GM18861 (cell line): ENCODE data around the gene CXCL16.
"Not testable (repeated sequence)": the region's sequence is repeated elsewhere in the genome, so short reads cannot be mapped to it uniquely, and the experiment has no call there.

Experiments used
- ATAC-seq: cut with Tn5 transposase; IDR thresholded peaks from one replicate; pipeline ENCODE4 v1.9.1; 2021; ENCODE audit not compliant: unreplicated experiment

The CXCL16 gene

DNA sequence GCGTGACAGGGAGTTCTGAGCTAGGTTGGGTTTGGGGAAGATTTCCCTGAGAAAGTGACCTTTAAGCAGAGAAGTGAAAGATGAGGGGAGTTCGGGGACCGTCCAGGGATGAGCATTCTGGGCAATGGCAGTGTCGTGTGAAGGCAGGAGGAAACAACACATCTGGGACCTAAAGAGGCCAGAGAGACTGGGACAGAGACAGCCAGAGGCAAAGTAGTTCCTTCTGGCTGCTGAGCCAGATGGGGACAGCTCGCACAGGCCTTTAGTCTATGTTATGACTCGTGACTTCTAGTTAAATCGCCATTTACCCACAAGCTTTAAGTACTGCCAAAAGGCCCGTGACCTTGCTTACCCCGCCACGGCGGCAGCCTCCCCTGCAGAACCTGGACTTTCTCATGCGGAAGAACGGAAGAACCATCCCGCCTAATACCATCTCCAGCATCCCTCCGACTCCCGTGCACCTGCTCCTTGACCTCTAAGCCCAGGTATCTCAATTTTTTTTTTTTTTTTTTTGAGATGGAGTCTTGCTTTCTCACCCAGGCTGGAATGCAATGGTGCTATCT is 17.0 kb downstream of the CXCL16 start:
- ATAC-seq: no peak

DNA sequence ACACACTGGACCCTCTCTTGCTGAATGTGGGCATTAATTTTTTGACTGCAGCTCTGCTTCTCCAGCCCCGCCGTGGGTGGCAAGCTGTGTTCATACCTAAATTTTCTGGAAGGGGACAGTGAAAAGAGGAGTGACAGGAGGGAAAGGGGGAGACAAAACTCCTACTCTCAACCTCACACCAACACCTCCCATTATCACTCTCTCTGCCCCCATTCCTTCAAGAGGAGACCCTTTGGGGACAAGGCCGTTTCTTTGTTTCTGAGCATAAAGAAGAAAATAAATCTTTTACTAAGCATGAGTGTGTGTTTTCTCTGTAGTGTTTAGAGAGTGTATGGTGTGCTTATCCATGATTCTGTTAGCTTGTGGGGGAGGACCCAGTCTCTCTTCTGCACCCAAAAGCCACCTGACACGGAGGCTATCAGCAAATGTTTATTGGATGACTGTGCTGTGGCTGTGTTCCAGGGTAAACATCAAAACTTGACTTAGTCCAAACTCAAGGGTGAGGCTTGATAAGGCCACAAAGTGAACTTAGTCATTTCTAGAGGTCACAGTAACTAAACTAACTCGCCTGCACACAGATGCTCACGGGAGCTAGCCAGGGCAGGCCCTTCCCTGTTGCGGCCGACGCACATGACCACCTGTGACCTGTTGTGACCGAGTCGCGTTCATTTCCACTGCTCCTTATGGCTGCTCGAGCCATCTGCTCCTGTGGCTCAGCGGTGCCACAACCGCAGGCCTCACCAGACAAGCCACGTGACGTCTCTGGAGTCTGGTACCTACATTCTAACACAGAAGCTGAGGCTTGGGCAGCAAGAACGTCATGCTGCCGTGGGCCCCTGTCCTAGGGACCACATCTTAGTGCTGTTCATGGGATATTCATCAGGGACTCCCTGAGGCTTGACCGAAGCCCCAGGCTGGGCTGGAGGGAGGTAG is 18.3 kb downstream of the CXCL16 start:
- ATAC-seq: no peak

DNA sequence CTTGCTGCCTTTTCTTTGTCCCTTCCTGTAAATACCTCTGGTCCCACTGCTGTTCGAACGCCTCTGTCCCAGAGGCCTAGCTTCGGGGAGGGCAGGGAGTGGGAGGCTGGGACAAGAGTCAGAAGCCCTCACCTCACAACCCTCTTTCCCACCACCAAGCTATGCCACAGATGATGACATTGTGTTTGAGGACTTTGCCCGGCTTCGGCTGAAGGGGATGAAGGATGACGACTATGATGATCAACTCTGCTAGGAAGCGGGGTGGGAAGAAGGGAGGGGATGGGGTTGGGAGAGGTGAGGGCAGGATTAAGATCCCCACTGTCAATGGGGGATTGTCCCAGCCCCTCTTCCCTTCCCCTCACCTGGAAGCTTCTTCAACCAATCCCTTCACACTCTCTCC is 18.9 kb downstream of the CXCL16 start:
- ATAC-seq: no peak

DNA sequence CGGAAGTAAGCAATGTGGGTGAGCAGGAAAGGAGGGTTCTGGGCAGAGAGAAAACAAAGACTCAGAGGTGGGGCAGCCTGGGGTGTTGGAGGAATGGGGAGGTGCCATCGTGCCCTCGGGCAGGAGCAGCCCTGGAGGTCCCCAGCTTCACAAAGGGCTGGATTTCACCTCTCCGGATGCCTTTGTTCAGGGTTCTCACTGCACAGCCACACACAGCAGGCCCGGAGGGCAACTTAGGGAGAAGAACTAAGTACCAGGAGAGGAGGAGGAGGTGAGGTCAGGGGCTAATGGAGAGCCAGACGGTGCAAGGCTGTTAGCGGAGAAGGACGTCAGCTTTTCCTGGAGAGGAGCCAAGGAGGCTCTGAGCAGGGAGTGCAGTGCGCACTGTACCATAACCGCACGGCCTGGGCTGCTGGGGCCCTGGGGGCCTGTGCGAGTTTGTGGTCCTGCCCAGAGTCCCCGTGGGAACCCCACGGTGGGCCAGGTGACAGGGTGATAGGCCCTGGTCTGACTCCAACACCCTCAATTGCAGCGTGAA is 20.0 kb downstream of the CXCL16 start:
- ATAC-seq: no peak

DNA sequence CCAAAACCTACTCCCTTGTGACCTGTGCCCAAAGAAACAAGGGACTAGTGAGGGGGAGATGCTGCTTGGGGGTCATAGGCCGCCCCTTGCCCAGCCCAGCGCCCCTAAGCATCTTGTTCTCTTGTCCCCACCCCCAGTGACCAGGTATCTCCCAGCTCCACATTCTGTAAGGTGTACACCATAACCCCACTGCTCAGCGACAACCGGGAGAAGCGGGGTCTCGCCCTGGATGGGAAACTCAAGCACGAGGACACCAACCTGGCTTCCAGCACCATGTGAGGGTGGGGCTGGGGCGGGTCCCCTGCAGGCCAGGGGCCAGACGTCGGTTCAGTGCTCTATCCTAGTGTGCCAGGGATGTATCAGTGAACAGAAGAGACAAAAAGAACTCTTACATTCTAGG is 20.6 kb downstream of the CXCL16 start:
- no peak for ATAC-seq

DNA sequence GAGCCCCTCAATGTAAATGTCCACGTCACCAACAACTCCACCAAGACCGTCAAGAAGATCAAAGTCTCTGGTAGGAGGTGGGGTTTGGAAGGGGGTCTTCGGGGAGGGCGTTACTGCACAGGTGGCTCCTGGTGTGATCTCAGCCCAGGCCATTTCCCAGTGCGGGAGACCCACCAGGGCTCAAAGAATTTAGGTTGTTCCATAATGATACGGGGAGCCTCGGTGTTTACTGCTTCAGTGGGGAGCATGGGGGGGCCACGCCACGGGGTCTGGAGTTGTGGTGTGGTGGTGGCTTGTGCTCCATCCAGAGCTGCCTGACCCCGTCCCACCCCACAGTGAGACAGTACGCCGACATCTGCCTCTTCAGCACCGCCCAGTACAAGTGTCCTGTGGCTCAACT is 21.5 kb downstream of the CXCL16 start:
- ATAC-seq: no peak

DNA sequence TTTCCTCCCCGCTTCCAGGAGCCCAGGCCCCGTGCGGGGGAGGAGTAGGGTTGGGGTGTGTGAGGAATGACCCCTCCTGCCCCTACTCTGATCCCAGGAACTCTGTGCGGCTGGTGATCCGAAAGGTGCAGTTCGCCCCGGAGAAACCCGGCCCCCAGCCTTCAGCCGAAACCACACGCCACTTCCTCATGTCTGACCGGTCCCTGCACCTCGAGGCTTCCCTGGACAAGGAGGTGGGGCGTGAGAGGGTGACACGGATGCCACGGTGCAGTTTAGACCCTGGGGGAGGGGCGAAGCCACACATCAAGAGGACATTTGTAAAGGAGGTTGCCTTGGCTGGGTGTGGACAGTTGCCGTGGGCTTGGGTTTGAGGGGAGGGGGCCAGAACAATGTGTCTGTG is 21.9 kb downstream of the CXCL16 start:
- ATAC-seq: no peak

DNA sequence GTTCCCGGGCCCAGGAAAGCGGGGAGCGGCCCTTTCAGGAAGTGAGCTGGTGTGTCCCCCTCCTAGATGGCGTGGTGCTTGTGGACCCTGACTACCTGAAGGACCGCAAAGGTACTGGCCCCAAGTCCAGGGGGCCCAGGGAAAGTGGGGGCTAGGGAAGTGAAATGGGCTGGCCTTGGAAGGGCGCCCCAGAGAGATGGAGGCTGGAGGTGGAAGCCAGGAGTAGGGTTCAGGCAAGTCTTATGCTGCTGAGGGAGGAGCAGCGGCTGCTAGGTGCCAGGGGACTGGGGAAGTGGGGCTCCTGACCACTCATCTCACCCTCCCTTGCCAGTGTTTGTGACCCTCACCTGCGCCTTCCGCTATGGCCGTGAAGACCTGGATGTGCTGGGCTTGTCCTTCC is 23.6 kb downstream of the CXCL16 start:
- ATAC-seq: no peak

DNA sequence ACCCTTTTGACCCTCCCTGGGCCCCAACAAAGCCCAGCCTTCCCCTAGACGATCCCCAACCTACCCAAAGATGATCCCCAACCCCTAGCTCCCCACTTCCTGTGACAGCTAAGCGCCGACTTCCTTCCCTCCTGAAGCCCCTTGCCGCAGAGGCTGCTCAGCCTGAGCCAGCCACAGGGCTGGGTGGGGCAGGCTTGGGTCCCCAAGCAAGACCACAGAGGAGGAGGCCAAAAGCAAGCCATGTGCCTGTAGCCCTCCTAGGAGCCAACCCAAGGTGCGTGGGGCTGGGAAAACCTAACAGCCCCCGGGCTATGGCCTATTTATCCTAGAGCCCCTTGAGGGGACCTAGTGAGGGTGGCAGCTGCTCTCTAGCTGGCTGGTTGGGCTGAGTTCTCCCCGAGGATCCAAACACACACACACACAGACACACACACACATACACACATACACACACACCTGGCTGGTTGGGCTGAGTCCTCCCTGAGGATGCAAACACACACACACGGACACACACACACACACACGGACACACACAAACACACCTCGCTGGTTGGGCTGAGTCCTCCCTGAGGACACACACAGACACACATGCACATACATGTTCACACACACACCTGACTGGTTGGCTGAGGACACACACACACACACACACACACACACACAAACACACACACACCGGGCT is 24.5 kb downstream of the CXCL16 start:
- no peak for ATAC-seq

DNA sequence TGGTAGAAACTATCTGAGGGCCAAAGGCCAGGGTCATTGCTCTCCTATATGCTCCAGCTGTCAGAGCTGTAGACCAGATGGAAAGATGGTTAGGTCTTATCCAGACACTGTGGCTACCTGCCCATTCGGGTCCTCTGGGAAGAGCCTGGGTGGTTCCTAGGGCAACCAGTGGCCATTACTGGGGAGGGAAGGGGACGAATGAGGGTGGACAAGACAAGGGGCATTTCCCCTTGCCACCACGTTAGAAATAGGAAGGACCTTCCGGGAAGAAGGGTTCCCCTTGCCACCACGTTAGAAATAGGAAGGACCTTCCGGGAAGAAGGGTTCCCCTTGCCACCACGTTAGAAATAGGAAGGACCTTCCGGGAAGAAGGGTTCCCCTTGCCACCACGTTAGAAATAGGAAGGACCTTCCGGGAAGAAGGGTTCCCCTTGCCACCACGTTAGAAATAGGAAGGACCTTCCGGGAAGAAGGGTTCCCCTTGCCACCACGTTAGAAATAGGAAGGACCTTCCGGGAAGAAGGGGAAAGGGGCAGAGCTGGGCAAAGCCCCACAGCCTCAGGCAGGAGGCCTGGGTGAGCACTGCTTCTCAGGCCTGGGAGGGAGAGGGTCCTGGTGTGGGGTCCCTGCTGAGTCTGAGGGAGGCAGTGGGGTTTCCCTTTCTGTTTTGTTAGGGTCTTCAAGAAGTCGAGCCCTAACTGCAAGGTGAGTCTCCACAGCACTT is 25.2 kb downstream of the CXCL16 start:
- not testable (repeated sequence) for ATAC-seq

DNA sequence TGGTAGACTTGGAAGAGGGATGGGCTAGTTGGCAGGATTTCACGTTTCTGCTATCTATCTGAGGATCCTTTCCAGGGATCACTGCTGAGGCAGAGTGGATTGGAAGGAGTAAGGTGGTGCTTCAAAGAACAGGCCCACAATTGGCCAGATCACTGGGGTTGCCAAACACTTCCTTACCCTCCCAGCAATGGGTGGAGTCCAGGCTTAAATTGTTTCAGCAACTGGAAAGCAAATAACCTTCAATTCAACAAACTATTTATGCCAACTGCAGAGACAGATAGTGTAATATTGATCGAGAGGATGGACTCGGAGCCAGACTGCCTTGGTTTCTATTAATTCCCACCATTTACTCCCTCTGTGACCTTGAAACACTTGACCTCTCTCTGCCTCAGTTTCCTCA is 27.2 kb downstream of the CXCL16 start:
- no peak for ATAC-seq

DNA sequence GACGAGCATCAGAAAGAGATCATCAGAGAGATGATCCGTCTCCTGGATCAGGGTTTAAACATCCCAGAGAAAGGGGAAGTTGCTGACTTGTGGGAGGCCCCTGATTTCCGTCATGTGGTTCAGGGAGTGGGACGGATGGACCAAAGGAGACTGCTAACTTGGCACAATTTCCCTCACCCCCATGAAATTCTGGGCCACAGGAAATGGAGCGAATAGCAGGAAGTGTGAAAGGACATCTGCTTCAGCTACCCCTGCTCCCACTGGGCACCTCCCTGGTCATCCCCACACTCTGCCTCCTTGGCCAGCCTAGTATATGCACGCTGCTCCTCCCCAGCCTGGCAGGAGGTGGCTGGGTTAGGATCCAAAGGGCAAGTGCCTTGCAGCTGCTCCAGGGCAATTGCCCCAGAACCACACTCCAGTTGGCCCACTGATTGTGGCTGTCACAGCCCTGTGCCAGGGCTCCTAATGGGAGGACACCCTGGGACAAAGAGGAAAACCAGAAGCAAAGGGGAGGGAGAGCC is 28.0 kb downstream of the CXCL16 start:
- no peak for ATAC-seq

DNA sequence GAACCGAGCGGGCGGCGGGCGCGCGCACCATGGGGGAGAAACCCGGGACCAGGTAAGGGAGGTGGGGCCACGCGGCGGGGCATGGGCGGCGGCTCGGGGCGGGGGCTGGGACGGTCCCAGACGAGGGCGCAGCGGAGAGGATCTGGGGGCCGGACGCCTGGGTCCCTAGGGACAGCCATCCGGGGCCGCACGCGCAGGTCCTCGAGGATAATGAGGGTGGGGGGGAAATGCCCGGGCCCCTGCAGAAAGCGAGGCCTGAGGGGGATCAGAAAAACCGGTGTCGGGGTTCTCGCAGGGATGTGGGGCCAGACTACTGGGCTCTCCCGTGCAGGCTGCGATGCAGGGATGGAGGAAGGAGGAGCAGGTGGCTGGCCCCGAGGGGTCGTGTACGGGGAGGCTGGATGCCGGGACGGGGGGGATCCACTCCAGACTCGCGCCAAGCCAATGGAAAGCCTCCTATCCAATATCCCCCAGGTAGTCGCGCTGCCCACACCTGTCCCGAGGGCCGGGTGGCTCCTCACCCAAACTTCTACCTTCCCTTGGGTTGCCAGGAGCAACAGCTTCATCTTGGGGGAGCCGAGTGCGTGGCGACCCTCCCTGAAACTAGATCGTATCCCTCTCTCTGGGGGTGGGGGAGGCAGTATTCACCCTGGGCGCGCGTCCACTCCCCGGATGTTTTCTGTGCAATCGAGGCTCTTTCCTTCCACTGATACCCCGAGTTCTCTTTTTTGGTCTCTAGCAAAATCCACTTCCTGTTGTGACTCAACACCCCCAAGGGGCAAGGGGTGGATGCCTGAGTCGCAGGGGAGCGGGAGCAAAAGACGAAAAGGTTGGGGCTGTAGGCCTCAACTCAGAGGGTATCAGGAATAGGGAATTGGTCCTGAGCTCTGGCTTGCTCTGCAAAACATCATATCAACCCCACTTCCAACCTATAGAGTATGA is 28.8 kb downstream of the CXCL16 start:
- no peak for ATAC-seq

DNA sequence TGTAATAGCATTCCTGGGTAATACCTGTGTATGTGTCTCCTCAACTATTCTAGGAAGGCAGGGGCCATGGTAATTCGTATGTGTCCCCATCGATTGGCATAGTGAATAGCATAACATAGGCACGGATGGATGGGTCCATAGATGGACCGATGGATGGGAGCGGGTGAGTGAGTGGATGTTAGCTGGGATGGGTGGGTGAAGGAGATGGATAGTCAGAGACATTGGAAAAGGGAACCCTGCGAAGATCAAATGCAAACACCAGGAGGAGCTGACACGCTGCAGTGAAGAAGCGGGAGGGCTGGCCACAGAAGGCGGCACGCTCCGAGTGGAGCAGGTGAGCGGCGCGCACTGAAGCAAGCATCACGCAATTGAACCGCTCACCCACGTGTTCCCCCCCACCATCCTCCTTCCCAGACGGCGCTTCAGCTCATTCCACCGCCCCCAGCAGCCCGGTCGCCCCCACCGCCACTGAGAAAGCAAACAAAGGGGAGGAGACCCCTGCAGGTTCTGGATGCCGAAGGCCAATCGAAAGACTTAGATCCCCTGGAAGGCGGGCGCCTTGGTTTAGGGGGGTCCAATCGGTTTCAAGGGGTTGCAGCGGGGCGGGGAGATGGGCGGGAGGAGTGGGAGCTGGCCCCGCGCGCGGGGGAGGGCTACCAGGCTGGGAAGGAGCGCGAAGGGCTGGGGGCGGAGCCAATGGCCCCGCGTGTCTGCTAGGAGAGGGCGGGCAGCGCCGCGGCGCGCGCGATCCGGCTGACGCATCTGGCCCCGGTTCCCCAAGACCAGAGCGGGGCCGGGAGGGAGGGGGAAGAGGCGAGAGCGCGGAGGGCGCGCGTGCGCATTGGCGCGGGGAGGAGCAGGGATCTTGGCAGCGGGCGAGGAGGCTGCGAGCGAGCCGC is 29.7 kb downstream of the CXCL16 start, which contains the start of gene ARRB2:
TSS of gene ARRB2 (plus strand) at position 839 of the 899 bp plus-strand sequence. CDS start 90 bp downstream, outside the sequence.
- peak; percentile 76 for ATAC-seq

DNA sequence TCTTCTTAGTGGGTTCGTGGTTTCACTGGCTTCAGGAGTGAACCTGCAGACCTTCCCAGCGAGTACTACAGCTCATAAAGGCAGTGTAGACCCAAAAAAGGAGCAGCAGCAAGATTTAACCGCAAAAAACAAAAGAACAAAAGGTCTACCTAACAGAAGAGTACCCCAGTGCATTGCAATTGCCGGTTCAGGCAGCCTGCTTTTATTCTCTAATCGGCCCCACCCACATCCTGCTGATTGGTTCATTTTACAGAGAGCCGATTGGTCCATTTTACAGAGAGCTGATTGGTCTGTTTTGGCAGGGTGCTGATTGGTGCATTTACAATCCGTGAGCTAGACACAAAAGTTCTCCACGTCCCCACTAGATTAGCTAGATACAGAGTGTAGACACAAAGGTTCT is 31.3 kb downstream of the CXCL16 start:
- no peak for ATAC-seq

DNA sequence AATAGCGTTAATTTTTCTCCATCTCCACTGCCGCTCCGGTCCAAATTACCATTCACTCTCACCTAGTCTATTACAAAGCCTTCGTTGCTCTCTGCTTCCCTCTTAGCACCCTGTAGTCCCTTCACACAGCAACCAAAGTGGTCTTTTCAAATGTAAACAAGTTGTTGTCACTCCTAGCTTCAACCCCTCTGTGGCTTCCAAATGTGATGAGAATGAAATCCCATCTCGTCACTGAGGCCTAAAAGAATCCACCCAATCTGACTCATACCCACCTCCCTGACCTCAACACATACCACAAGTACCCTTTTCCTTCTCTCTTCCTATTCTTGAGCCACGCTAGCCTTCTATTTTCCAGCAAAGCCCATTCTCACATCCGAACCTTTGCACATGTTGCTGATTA is 33.6 kb downstream of the CXCL16 start:
- no peak for ATAC-seq

DNA sequence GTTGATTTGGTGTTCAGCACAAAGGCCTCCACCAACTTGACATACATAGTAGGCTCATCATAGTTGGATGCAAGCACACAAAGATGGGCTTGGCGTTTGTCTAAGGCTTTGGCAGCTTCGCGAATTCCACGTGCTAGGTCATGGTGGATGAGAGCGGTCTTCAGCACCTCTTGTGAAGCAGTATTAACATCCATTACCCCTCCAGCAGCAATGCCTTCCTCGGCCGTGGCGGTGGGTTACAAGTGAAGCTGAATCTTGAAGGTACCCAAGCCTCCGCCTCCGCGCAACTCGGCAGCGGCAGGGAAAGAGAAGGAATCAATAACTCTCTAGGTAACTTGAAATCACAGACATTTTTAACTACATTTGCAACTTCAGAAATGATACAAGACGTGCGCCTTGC is 34.7 kb downstream of the CXCL16 start:
- ATAC-seq: no peak

DNA sequence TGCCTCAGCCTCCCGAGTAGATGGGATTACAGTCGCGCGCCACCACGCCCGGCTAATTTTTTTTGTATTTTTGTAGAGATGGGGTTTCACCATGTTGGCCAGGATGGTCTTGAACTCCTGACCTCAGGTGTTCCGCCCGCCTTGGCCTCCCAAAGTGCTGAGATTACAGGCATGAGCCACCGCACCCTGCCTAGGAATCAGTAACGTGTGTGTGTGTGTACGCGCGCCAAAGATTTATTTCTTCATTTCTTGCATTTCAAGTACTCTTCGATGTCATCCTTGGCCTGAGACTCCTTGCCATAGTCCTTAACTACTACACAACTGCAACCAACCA is 35.2 kb downstream of the CXCL16 start:
- not testable (repeated sequence) for ATAC-seq

DNA sequence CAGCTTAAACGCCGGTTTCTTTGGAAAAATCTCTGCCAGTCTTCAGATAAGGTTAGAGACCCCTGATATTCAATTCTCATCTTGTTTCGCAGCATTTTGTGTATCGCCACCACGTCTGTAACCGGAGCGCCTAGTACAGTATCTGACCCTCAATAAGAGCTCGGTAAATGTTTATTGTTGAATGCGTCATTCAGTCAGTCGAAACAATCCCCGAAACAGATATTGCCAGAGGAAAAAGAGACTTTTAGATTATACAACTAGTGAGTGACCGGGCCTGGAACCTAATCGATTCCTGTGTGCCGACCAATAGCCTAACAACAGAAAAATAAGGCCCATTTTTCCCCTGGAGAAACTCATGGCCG is 36.4 kb downstream of the CXCL16 start:
- ATAC-seq: no peak
